HEK293 (cell line): Measurements from ENCODE around the gene AGBL2.

Experiments
- BCL11B ChIP-seq: fragments of 450-650 bp; formaldehyde crosslinking; IDR thresholded peaks from 2 replicates; pipeline ENCODE4 v1.5.1; 2016; ENCODE audit warnings: low read depth, missing biosample characterization, missing genetic modification characterization
- GFI1B ChIP-seq: fragments of 450-650 bp; formaldehyde crosslinking; IDR thresholded peaks from 2 replicates; pipeline ENCODE4 v1.5.1; 2016; ENCODE audit warnings: missing biosample characterization, missing genetic modification characterization
- SCRT2 ChIP-seq: fragments of 450-650 bp; formaldehyde crosslinking; IDR thresholded peaks from 2 replicates; pipeline ENCODE4 v1.5.1; 2016; ENCODE audit warnings: missing biosample characterization, missing genetic modification characterization
- TCF7L2 ChIP-seq: IDR thresholded peaks from 2 replicates; pipeline ENCODE4 v1.6.1; 2011; ENCODE audit warnings: low read depth, mild to moderate bottlenecking, inconsistent platforms, low read length, moderate library complexity, borderline replicate concordance
- ZNF146 ChIP-seq: fragments of 450-650 bp; formaldehyde crosslinking; IDR thresholded peaks from 2 replicates; pipeline ENCODE4 v1.5.1; 2016; ENCODE audit warnings: missing biosample characterization, missing genetic modification characterization
- ZNF23 ChIP-seq: fragments of 450-650 bp; formaldehyde crosslinking; IDR thresholded peaks from 2 replicates; pipeline ENCODE4 v1.5.1; 2016; ENCODE audit warnings: missing biosample characterization, missing genetic modification characterization, borderline replicate concordance
- ZNF670 ChIP-seq: fragments of 450-650 bp; formaldehyde crosslinking; IDR thresholded peaks from 2 replicates; pipeline ENCODE4 v1.5.1; 2016; ENCODE audit warnings: missing biosample characterization, missing genetic modification characterization, low read depth
- ZNF792 ChIP-seq: fragments of 450-650 bp; formaldehyde crosslinking; IDR thresholded peaks from 2 replicates; pipeline ENCODE4 v1.5.1; 2016; ENCODE audit warnings: missing biosample characterization, missing genetic modification characterization
- TF ChIP-seq, protein P1 (sequence below): fragments of 450-650 bp; formaldehyde crosslinking; IDR thresholded peaks from 2 replicates; pipeline ENCODE4 v1.5.1; 2016; ENCODE audit warnings: missing biosample characterization, missing genetic modification characterization
- TF ChIP-seq, protein P2 (sequence below): fragments of 450-650 bp; formaldehyde crosslinking; IDR thresholded peaks from 2 replicates; pipeline ENCODE4 v1.5.1; 2016; ENCODE audit warnings: missing biosample characterization, missing genetic modification characterization
- TF ChIP-seq, protein P3 (sequence below): sonication (generic); formaldehyde crosslinking; IDR thresholded peaks from 2 replicates; pipeline ENCODE4 v1.8.1; 2022; ENCODE audit warnings: mild to moderate bottlenecking, moderate library complexity, missing genetic modification reagents
- TF ChIP-seq, protein P4 (sequence below): fragments of 450-650 bp; formaldehyde crosslinking; IDR thresholded peaks from 2 replicates; pipeline ENCODE4 v1.5.1; 2016; ENCODE audit warnings: missing biosample characterization, missing genetic modification characterization
- TF ChIP-seq, protein P5 (sequence below): fragments of 450-650 bp; formaldehyde crosslinking; optimal IDR thresholded peaks from 2 replicates; pipeline ENCODE3; 2016; ENCODE audit warnings: missing biosample characterization, mild to moderate bottlenecking, missing genetic modification characterization
- TF ChIP-seq, protein P6 (sequence below): fragments of 450-650 bp; formaldehyde crosslinking; IDR thresholded peaks from 2 replicates; pipeline ENCODE4 v1.5.1; 2016; ENCODE audit warnings: missing biosample characterization, missing genetic modification characterization

DNA sequence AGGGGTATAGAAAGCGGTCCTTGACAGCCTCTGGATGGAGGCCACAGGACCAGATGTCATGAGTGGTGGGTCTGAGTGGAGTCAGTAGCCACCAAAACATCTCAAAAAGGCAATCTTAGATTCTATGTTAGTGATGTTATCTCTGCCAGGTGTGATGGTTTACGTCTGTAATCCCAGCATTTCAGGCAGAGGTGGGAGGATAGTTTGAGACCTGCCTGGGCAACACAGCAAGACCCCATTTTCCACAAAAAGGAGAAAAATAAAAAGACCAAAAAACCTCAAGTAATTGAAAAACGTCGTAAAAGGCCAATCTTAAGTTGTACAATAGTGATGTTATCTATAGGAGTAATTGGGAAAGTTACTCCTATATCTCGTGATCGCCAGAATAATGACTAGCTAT is 69.2 kb downstream of the AGBL2 start:
- TF ChIP-seq BCL11B (no peak), ZNF792 (tag by site-specific recombination) (no peak), SCRT2 (tag by site-specific recombination) (no peak), GFI1B (tag by site-specific recombination) (no peak), ZNF670 (tag by site-specific recombination) (no peak), ZNF146 (tag by site-specific recombination) (no peak), ZNF23 (tag by site-specific recombination) (no peak), TCF7L2 (no peak)
- TF ChIP-seq, protein P1, sequence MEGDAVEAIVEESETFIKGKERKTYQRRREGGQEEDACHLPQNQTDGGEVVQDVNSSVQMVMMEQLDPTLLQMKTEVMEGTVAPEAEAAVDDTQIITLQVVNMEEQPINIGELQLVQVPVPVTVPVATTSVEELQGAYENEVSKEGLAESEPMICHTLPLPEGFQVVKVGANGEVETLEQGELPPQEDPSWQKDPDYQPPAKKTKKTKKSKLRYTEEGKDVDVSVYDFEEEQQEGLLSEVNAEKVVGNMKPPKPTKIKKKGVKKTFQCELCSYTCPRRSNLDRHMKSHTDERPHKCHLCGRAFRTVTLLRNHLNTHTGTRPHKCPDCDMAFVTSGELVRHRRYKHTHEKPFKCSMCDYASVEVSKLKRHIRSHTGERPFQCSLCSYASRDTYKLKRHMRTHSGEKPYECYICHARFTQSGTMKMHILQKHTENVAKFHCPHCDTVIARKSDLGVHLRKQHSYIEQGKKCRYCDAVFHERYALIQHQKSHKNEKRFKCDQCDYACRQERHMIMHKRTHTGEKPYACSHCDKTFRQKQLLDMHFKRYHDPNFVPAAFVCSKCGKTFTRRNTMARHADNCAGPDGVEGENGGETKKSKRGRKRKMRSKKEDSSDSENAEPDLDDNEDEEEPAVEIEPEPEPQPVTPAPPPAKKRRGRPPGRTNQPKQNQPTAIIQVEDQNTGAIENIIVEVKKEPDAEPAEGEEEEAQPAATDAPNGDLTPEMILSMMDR: no peak
- TF ChIP-seq, protein P2, sequence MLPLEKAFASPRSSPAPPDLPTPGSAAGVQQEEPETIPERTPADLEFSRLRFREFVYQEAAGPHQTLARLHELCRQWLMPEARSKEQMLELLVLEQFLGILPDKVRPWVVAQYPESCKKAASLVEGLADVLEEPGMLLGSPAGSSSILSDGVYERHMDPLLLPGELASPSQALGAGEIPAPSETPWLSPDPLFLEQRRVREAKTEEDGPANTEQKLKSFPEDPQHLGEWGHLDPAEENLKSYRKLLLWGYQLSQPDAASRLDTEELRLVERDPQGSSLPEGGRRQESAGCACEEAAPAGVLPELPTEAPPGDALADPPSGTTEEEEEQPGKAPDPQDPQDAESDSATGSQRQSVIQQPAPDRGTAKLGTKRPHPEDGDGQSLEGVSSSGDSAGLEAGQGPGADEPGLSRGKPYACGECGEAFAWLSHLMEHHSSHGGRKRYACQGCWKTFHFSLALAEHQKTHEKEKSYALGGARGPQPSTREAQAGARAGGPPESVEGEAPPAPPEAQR (tag by site-specific recombination): no peak
- TF ChIP-seq, protein P3, sequence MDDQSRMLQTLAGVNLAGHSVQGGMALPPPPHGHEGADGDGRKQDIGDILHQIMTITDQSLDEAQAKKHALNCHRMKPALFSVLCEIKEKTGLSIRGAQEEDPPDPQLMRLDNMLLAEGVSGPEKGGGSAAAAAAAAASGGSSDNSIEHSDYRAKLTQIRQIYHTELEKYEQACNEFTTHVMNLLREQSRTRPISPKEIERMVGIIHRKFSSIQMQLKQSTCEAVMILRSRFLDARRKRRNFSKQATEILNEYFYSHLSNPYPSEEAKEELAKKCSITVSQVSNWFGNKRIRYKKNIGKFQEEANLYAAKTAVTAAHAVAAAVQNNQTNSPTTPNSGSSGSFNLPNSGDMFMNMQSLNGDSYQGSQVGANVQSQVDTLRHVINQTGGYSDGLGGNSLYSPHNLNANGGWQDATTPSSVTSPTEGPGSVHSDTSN (CRISPR knock-in tag): no peak
- TF ChIP-seq, protein P4, sequence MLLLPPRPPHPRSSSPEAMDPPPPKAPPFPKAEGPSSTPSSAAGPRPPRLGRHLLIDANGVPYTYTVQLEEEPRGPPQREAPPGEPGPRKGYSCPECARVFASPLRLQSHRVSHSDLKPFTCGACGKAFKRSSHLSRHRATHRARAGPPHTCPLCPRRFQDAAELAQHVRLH (tag by site-specific recombination): no peak
- TF ChIP-seq, protein P5, sequence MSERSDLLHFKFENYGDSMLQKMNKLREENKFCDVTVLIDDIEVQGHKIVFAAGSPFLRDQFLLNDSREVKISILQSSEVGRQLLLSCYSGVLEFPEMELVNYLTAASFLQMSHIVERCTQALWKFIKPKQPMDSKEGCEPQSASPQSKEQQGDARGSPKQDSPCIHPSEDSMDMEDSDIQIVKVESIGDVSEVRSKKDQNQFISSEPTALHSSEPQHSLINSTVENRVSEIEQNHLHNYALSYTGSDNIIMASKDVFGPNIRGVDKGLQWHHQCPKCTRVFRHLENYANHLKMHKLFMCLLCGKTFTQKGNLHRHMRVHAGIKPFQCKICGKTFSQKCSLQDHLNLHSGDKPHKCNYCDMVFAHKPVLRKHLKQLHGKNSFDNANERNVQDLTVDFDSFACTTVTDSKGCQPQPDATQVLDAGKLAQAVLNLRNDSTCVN (tag by site-specific recombination): no peak
- TF ChIP-seq, protein P6, sequence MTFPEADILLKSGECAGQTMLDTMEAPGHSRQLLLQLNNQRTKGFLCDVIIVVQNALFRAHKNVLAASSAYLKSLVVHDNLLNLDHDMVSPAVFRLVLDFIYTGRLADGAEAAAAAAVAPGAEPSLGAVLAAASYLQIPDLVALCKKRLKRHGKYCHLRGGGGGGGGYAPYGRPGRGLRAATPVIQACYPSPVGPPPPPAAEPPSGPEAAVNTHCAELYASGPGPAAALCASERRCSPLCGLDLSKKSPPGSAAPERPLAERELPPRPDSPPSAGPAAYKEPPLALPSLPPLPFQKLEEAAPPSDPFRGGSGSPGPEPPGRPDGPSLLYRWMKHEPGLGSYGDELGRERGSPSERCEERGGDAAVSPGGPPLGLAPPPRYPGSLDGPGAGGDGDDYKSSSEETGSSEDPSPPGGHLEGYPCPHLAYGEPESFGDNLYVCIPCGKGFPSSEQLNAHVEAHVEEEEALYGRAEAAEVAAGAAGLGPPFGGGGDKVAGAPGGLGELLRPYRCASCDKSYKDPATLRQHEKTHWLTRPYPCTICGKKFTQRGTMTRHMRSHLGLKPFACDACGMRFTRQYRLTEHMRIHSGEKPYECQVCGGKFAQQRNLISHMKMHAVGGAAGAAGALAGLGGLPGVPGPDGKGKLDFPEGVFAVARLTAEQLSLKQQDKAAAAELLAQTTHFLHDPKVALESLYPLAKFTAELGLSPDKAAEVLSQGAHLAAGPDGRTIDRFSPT (tag by site-specific recombination): no peak
